ENCODE measurements around the gene RGMB. TPM values are rescaled to one million over a fixed set of nuclear protein-coding genes. Genes with fewer than 3 reads are reported as not detected.
A peak's percentile ranks its signal among the peaks of the same experiment; 100 is the strongest.

The RGMB gene
- polyA plus RNA-seq, 1 donor (not counting 4 experiments of a cell fraction or from before 2014, with no cell fraction given) = 16.3 TPM

GRCh38 chr5:98727686-98728085, 45.8 kb upstream of the RGMB start:
- Histone ChIP-seq H3K27me3 (ENCODE audit: control insufficient read depth, extremely low read depth, insufficient read depth, low read length) (no peaks in the 10 kb centered on the region), H3K79me2 (ENCODE audit: control insufficient read depth, insufficient read depth, low read length) (no peaks in the 10 kb centered on the region), H3K4me2 (ENCODE audit: control insufficient read depth, extremely low read depth, insufficient read depth, low read depth, low read length) (no peak overlapping the region), H3K9ac (ENCODE audit: control insufficient read depth, extremely low read depth, insufficient read depth, low read length) (no peak overlapping the region), H3K9me1 (ENCODE audit: control insufficient read depth, extremely low read depth, insufficient read depth, low read length) (no peaks in the 10 kb centered on the region), H3K27ac (ENCODE audit: control insufficient read depth, insufficient read depth, low read length) (no peak overlapping the region), H3K9me3 (ENCODE audit: control insufficient read depth, low read depth, low read length) (no peaks in the 10 kb centered on the region), H2AFZ (ENCODE audit: control insufficient read depth, low read length) (no peak overlapping the region), H3K4me3 (ENCODE audit: control insufficient read depth in 2 of 3, extremely low read depth in 1 of 3, insufficient read depth in 2 of 3, low read depth in 1 of 3, low read length in 3 of 3) (no peak overlapping the region), H3K36me3 (ENCODE audit: control insufficient read depth in 2 of 2, extremely low read depth in 1 of 2, insufficient read depth in 2 of 2, low read length in 2 of 2) (no peaks in the 10 kb centered on the region), H3K4me1 (ENCODE audit: control insufficient read depth, extremely low read depth, insufficient read depth, low read length) (no peaks in the 10 kb centered on the region), H4K20me1 (ENCODE audit: control insufficient read depth, extremely low read depth, insufficient read depth, low read length) (no peaks in the 10 kb centered on the region)
- dilution Hi-C loops (cut with MboI; ENCODE audit: extremely low pct_ligation_motif_present, low sequenced_read_pairs) = no loop called here
- DNase-seq (ENCODE audit: low read depth, low spot score) (no peak), FAIRE-seq (peak; percentile 58)
- TF ChIP-seq EZH2 (IDR thresholded peaks at IDR 0.05; ENCODE audit: low read length) = no peak
- TF ChIP-seq, protein P1, sequence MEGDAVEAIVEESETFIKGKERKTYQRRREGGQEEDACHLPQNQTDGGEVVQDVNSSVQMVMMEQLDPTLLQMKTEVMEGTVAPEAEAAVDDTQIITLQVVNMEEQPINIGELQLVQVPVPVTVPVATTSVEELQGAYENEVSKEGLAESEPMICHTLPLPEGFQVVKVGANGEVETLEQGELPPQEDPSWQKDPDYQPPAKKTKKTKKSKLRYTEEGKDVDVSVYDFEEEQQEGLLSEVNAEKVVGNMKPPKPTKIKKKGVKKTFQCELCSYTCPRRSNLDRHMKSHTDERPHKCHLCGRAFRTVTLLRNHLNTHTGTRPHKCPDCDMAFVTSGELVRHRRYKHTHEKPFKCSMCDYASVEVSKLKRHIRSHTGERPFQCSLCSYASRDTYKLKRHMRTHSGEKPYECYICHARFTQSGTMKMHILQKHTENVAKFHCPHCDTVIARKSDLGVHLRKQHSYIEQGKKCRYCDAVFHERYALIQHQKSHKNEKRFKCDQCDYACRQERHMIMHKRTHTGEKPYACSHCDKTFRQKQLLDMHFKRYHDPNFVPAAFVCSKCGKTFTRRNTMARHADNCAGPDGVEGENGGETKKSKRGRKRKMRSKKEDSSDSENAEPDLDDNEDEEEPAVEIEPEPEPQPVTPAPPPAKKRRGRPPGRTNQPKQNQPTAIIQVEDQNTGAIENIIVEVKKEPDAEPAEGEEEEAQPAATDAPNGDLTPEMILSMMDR (optimal IDR thresholded peaks at IDR 0.05 in 1 of 3, IDR thresholded peaks at IDR 0.05 in 1 of 3, conservative IDR thresholded peaks at IDR 0.05 in 1 of 3; ENCODE audit: extremely low read depth in 1 of 3, insufficient read depth in 2 of 3, low read length in 3 of 3) = no peak

DNA sequence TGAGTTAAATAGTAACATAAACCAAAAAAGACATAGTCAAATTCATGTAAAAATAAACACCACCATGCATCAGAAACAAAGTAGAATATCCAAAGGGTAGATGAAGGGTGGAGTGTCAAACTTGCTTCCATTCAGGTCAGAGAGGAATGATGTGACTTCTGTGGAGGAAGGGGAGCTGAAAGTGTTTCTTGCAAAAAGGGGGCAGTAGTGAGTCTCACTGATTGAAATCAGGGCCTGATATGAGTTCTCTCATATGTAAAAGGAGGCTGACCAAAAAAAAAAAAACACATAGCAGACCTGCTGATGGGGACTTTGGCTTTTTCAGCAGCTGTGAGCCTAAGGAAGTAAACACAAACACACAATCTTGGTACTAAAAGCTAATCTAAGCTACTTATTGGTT, 38.8 kb upstream of the RGMB start:
- no peaks in the 10 kb centered on the region for H3K79me2 ChIP-seq (ENCODE audit: control insufficient read depth, insufficient read depth, low read length)
- FAIRE-seq (no peak), DNase-seq (ENCODE audit: low read depth, low spot score) (no peak)
- no peaks in the 10 kb centered on the region for H3K4me1 ChIP-seq (ENCODE audit: control insufficient read depth, extremely low read depth, insufficient read depth, low read length)
- no peak overlapping the region for H3K4me3 ChIP-seq (ENCODE audit: control insufficient read depth in 2 of 3, extremely low read depth in 1 of 3, insufficient read depth in 2 of 3, low read depth in 1 of 3, low read length in 3 of 3)
- dilution Hi-C loops (cut with MboI; ENCODE audit: extremely low pct_ligation_motif_present, low sequenced_read_pairs) = no loop called here
- no peaks in the 10 kb centered on the region for H3K36me3 ChIP-seq (ENCODE audit: control insufficient read depth in 2 of 2, extremely low read depth in 1 of 2, insufficient read depth in 2 of 2, low read length in 2 of 2)
- no peak overlapping the region for H3K4me2 ChIP-seq (ENCODE audit: control insufficient read depth, extremely low read depth, insufficient read depth, low read depth, low read length)
- no peak overlapping the region for H3K9ac ChIP-seq (ENCODE audit: control insufficient read depth, extremely low read depth, insufficient read depth, low read length)
- no peak overlapping the region for H3K27ac ChIP-seq (ENCODE audit: control insufficient read depth, insufficient read depth, low read length)
- no peaks in the 10 kb centered on the region for H3K27me3 ChIP-seq (ENCODE audit: control insufficient read depth, extremely low read depth, insufficient read depth, low read length)
- no peak overlapping the region for H2AFZ ChIP-seq (ENCODE audit: control insufficient read depth, low read length)
- TF ChIP-seq, protein P1 (optimal IDR thresholded peaks at IDR 0.05 in 1 of 3, IDR thresholded peaks at IDR 0.05 in 1 of 3, conservative IDR thresholded peaks at IDR 0.05 in 1 of 3; ENCODE audit: extremely low read depth in 1 of 3, insufficient read depth in 2 of 3, low read length in 3 of 3) = peak in 1 of 3 experiments; percentile 18
- TF ChIP-seq EZH2 (IDR thresholded peaks at IDR 0.05; ENCODE audit: low read length) = no peak
- no peaks in the 10 kb centered on the region for H4K20me1 ChIP-seq (ENCODE audit: control insufficient read depth, extremely low read depth, insufficient read depth, low read length)
- no peaks in the 10 kb centered on the region for H3K9me3 ChIP-seq (ENCODE audit: control insufficient read depth, low read depth, low read length)
- no peaks in the 10 kb centered on the region for H3K9me1 ChIP-seq (ENCODE audit: control insufficient read depth, extremely low read depth, insufficient read depth, low read length)

Measured in keratinocyte (primary cell).